SIG-M5 (cell line): ENCODE results near the gene KCTD19.

Source experiments
- DNase-seq: peaks from one replicate; lab custom pipeline; 2025; lab: John Stamatoyannopoulos, UW

Gene KCTD19

GRCh38 chr16:67258161-67258835 is 68.2 kb downstream of the KCTD19 start:
- DNase-seq = no peak

- DNase-seq = no peak
Measured at GRCh38 chr16:67257486-67258160, 68.9 kb downstream of the KCTD19 start.

- DNase-seq = no peak
Measured at GRCh38 chr16:67256701-67257230, 69.8 kb downstream of the KCTD19 start.

GRCh38 chr16:67255553-67256221 is 70.9 kb downstream of the KCTD19 start:
- DNase-seq = no peak

- DNase-seq = no peak
Measured at GRCh38 chr16:67254801-67255552, 71.6 kb downstream of the KCTD19 start.

- DNase-seq = no peak
Measured at GRCh38 chr16:67252609-67253497, 73.7 kb downstream of the KCTD19 start.

- no peak for DNase-seq
Measured at GRCh38 chr16:67250045-67250327, 76.6 kb downstream of the KCTD19 start.

- no peak for DNase-seq
Measured at GRCh38 chr16:67249178-67250044, 77.1 kb downstream of the KCTD19 start.

- no peak for DNase-seq
Measured at GRCh38 chr16:67248401-67249177, 78.0 kb downstream of the KCTD19 start, which contains the start of gene SLC9A5. TSS of gene SLC9A5 (plus strand) at chr16:67248979. CDS start at chr16:67249015, 36 bp downstream.

- no peak for DNase-seq
Measured at GRCh38 chr16:67248073-67248400, 78.5 kb downstream of the KCTD19 start.

GRCh38 chr16:67247192-67248072 is 79.1 kb downstream of the KCTD19 start, which contains the start of gene FHOD1:
TSS of gene FHOD1 (minus strand) at chr16:67247481. CDS start at chr16:67247410, 71 bp downstream.
- peak; percentile 57 for DNase-seq

- no peak for DNase-seq
Measured at GRCh38 chr16:67246756-67247191, 79.8 kb downstream of the KCTD19 start.

- DNase-seq = no peak
Measured at GRCh38 chr16:67246081-67246755, 80.3 kb downstream of the KCTD19 start.

- no peak for DNase-seq
Measured at GRCh38 chr16:67245674-67246080, 80.9 kb downstream of the KCTD19 start.

GRCh38 chr16:67245186-67245585 is 81.4 kb downstream of the KCTD19 start:
- no peak for DNase-seq

- peak; percentile 92 for DNase-seq
Measured at GRCh38 chr16:67244387-67245185, 82.0 kb downstream of the KCTD19 start.

GRCh38 chr16:67243481-67243880 is 83.1 kb downstream of the KCTD19 start:
- DNase-seq = no peak
